GM18507 (cell line): ENCODE results near the gene GGT7.
"Not testable (repeated sequence)": the region's sequence is repeated elsewhere in the genome, so short reads cannot be mapped to it uniquely, and the experiment has no call there.

ENCODE experiments used
- DNase-seq: peaks from one replicate; pipeline ENCODE4 v3.0.0; 2011; ENCODE audit warnings: low read depth; ENCODE audit not compliant: insufficient read length; ENCODE audit errors: extremely low spot score
- FAIRE-seq: peaks from 2 replicates; lab custom pipeline; 2011; peaks lifted over from hg19 to GRCh38; lab: Jason Lieb, UNC

GGT7 gene

DNA sequence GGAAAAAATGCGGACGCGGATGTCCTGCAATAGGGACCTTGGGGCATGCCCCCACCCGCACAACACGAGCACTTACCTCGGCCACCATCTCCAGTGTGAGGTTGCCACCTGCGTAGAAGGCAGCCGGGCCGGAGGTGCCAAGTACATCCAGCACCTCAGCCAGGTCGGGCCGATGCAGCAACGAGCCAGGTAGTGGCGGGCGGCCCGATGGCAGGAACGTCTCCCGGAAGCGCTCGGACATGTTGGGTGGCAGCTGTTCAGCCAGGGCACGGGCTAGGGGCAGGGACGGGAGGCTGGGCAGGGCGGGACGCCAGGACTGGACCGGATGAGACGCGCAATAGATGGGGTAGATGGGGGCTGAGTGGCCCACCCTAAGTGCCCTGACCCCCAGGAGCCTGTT, 13.3 kb downstream of the GGT7 start:
- DNase-seq (no peak), FAIRE-seq (no peak)

- no peak for FAIRE-seq
- DNase-seq: no peak
These were observed 20.4 kb downstream of the GGT7 start for GRCh38 chr20:34852298-34852697.

- FAIRE-seq (no peak), DNase-seq (no peak)
These were observed 21.7 kb downstream of the GGT7 start for GRCh38 chr20:34850969-34851368.

- DNase-seq (no peak), FAIRE-seq (no peak)
These were observed 22.9 kb downstream of the GGT7 start for GRCh38 chr20:34849778-34850177.

GRCh38 chr20:34848597-34848996, 24.1 kb downstream of the GGT7 start:
- DNase-seq: no peak
- FAIRE-seq: no peak

DNA sequence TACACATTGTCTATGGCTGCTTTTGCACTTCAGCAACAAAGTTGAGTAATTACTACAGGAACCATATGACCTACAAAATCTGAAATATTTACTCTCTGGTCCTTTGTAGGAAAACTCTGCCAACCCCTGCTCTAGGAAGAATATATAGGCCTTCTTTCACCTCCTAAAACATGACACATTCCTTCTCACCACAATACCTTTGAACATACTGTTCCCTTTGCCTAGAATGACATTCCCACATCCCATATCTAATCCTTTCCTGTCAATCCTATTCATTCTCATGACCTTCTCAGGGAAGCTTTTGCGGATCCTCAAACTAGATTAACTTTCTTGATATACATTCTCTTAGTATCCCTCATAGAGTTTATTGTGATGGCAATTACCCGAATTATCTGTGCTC, 29.2 kb downstream of the GGT7 start:
- FAIRE-seq: no peak
- DNase-seq: no peak

DNA sequence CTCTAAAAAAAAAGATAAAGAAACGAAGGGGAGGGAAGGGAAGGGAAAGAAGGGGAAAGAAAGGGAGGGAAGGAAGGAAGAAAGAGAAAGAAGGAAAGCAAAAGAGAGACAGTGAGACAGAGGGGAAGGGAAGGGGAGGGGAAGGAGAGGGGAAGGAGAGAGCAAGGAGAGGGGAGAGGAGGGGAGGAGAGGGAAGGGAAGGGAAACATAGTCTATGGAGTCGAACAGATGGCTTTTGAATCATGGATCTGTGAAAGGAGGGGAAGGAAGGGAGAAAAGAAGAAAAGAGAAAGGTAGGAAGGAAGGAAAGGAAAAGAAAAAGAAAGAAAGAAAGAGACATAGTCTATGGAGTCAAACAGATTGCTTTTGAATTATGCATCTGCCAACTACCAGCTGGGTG, 30.5 kb downstream of the GGT7 start:
- no peak for FAIRE-seq
- no peak for DNase-seq

GRCh38 chr20:34834459-34834893, 38.2 kb downstream of the GGT7 start:
- DNase-seq: no peak
- peak; percentile 69 for FAIRE-seq

GRCh38 chr20:34831936-34832335, 40.7 kb downstream of the GGT7 start:
- no peak for FAIRE-seq
- DNase-seq: no peak

DNA sequence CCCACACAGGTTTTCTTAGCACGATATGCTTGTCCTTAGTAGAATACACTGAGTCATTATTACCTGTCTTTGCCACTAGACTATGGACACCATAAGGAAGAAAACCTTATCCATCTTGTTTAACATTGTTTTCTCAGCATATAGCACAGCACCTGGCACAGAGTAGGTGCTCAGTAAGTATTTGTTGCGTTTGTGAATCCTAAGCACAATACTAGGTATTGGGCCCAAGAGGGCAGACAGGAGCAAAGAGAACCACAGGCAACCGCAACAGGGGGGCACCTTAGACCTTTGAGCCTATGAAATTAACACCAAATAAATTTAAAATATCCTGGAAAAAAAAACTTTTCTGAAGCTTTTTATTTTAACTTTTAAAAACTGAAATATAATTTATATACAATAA, 43.5 kb downstream of the GGT7 start:
- FAIRE-seq (no peak), DNase-seq (no peak)

DNA sequence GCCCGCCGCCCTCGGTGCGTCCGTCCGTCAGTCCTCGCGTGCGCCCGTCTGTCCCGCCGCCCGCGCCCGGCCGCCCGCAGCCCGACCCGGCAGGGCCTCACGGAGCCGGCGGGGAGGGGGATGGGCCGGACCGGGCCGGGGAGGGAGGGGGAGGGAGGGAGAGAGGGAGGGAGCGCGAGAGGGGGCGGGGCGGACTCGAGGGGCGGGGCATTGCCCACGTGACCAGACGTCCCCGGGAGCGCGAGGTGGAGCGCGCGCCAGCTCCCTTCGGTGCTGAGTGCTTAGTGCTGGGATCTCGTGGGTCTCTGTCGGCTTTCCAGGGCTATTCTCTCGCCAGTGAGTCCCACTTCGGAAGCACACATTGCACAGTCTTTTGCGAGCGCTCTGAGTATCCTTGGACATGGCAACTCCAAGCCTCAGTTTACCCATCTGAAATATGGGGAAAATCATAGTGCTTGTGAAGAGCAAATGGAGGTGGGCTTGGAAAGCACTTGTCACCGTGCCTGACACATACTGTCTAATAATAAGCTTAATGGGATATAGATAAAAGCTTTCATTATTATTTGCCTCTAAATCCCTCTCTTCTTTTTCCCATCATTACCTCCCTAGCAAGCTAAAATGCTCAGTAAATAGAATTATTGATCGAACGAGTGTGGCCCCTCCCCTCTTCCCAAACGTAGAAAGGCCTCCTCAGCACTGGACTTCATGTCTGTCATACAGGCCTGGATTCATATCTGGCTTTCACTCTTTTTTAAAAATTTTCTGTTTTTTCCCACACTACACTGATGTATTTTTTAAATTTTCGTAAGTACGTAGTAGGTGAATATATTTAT, 46.9 kb downstream of the GGT7 start, which contains the start of gene NCOA6:
Gene NCOA6, minus strand, starts transcription at position 122 of the 833 bp plus-strand sequence. CDS start 43,296 bp downstream, outside the sequence.
- FAIRE-seq (peak; percentile 18), DNase-seq (peak; percentile 81)

- peak; percentile 58 for DNase-seq
These were observed 47.7 kb downstream of the GGT7 start for GRCh38 chr20:34824806-34825529.

GRCh38 chr20:34824452-34824805, 48.2 kb downstream of the GGT7 start:
- peak; percentile 54 for DNase-seq
- FAIRE-seq: peak; percentile 94

More at GRCh38 chr20:34824806-34825529, 47.7 kb downstream of the GGT7 start:
- no peak for FAIRE-seq

DNA sequence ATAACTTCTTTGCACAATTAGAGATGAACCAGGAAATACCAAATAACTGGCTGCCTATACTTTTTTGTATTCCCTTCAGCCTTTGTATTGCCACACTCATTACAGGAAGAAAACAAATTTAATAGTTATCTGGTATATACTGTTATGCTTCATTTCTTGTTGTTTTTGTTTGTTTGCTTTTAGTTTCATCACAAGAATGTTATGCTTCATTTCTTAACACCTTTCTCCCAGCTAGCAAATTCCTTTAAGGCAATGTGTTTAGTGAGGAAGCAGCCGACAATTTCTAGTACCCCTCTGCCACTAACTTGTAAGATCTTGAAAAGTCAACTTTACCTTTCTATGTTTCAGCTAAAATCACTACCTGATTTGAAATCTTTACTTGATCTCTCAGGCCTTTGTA, 48.6 kb downstream of the GGT7 start:
- FAIRE-seq (no peak), DNase-seq (no peak)

GRCh38 chr20:34820805-34821578, 51.7 kb downstream of the GGT7 start:
- no peak for FAIRE-seq

GRCh38 chr20:34817801-34818200, 54.9 kb downstream of the GGT7 start:
- no peak for DNase-seq
- FAIRE-seq: no peak

More at GRCh38 chr20:34820805-34821578, 51.7 kb downstream of the GGT7 start:
- no peak for DNase-seq

- no peak for FAIRE-seq
These were observed 55.6 kb downstream of the GGT7 start for GRCh38 chr20:34817072-34817471.

GRCh38 chr20:34815636-34816035, 57.0 kb downstream of the GGT7 start:
- FAIRE-seq: no peak
- no peak for DNase-seq

More at GRCh38 chr20:34817072-34817471, 55.6 kb downstream of the GGT7 start:
- no peak for DNase-seq

DNA sequence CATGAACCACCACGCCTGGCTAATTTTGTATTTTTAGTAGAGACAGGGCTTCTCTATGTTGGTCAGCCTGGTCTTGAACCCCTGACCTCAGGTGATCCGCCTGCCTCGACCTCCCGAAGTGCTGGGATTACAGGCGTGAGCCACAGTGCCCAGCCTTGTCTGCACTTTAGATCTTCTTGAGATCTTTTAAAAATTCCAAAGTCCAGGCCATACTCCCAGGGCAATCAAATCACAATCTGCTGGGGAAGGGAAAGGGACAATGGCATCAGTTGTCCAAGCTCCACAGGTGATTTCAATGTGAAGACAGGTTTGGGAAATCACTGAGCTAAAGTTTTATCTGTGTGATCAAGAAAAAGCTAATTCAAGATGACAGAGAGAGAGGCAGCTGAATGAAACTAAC, 64.1 kb downstream of the GGT7 start:
- DNase-seq (no peak), FAIRE-seq (no peak)

GRCh38 chr20:34807944-34808465, 64.7 kb downstream of the GGT7 start:
- FAIRE-seq, DNase-seq: not testable (repeated sequence)
